ENCODE data around the gene RPP21.

- TF ChIP-seq CTCF (IDR thresholded peaks at IDR 0.05 in 2 of 3, conservative IDR thresholded peaks at IDR 0.05 in 1 of 3; ENCODE audit: control insufficient read depth in 2 of 3, extremely low read depth in 1 of 3, insufficient read depth in 1 of 3, low read depth in 3 of 3, low read length in 3 of 3) (no peak), SMAD1 (IDR thresholded peaks at IDR 0.05; ENCODE audit: low read depth, partially characterized antibody) (no peak), REST (IDR thresholded peaks at IDR 0.05; ENCODE audit: low read depth, low read length) (no peak), MEF2B (IDR thresholded peaks at IDR 0.05; ENCODE audit: partially characterized antibody, poor library complexity, severe bottlenecking) (no peak), POLR2A (IDR thresholded peaks at IDR 0.05; ENCODE audit: low read depth, low read length) (no peak), EP300 (IDR thresholded peaks at IDR 0.05; ENCODE audit: borderline replicate concordance in 1 of 2, control insufficient read depth in 1 of 2, low read depth in 2 of 2, low read length in 2 of 2) (no peak), ZNF274 (IDR thresholded peaks at IDR 0.05; ENCODE audit: insufficient read depth, insufficient read length) (no peak)
Measured at GRCh38 chr6:30331981-30332380, 13.0 kb upstream of the RPP21 start.
